Measurements from ENCODE around the gene ZNF280B.

Gene ZNF280B

DNA sequence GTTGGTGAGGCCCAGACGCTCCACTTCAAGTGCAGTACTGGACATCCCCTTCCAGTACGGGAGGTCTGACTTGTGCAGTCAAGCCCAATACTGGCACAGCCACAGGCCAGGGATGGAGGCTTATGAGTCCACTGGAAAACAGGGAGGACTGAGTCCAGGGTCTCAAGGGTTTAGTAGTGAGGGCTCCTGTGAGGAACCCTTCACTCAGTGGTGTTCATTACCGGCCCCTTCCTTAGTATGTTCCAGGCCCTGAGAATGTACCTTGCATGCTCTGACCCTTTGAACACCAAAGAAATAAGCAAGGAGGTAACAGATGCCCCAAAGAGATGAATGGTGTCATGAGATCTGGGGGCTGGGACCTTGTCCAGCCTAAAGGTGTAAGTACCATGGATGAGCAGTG is 38.7 kb upstream of the ZNF280B start:
- no peak overlapping the region for H3K9ac ChIP-seq
- H3K36me3 ChIP-seq (ENCODE audit: insufficient read depth): no peaks in the 10 kb centered on the region
- no peak overlapping the region for H3K4me3 ChIP-seq (IDR thresholded peaks at IDR 0.05; ENCODE audit: insufficient read depth, low read depth, low read length)
- no peaks in the 10 kb centered on the region for H3K4me1 ChIP-seq (ENCODE audit: low read depth, poor library complexity, severe bottlenecking)
- no peaks in the 10 kb centered on the region for H4K20me1 ChIP-seq (ENCODE audit: insufficient read depth)
- H3K27ac ChIP-seq: no peak overlapping the region
- H2AFZ ChIP-seq (ENCODE audit: low read depth): no peak overlapping the region
- H3K79me2 ChIP-seq (ENCODE audit: insufficient read depth, low read depth): no peaks in the 10 kb centered on the region
- TF ChIP-seq CTCF (conservative IDR thresholded peaks at IDR 0.05; ENCODE audit: low read depth, low read length): no peak
- no peaks in the 10 kb centered on the region for H3K27me3 ChIP-seq (ENCODE audit: insufficient read depth, low read depth)
- H3K4me2 ChIP-seq: no peak overlapping the region

DNA sequence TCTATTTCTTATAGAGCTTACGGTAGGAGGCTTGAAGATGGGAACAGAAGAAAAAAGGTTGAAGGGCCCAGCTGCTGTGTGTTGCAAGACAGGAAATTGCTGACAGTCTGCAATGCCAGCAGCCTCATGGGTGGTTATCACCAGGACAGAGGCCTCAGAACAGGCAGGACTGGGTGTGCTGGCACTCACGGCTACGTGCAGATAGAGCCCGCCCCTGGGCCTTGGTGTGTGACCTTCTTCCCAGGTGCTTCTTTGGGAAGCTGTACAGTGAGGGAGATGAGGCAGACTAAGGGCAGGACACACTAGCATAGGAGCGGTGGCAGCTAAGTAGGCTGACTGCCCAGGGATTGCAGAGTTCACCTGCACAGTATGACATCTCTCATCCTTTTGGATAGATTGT is 37.9 kb upstream of the ZNF280B start:
- Histone ChIP-seq H3K4me3 (IDR thresholded peaks at IDR 0.05; ENCODE audit: insufficient read depth, low read depth, low read length) (no peak overlapping the region), H3K4me1 (ENCODE audit: low read depth, poor library complexity, severe bottlenecking) (no peaks in the 10 kb centered on the region), H3K27me3 (ENCODE audit: insufficient read depth, low read depth) (no peaks in the 10 kb centered on the region), H2AFZ (ENCODE audit: low read depth) (no peak overlapping the region), H4K20me1 (ENCODE audit: insufficient read depth) (no peaks in the 10 kb centered on the region), H3K9ac (no peak overlapping the region), H3K36me3 (ENCODE audit: insufficient read depth) (no peaks in the 10 kb centered on the region), H3K79me2 (ENCODE audit: insufficient read depth, low read depth) (no peaks in the 10 kb centered on the region), H3K27ac (no peak overlapping the region), H3K4me2 (no peak overlapping the region)
- TF ChIP-seq CTCF (conservative IDR thresholded peaks at IDR 0.05; ENCODE audit: low read depth, low read length): no peak

- H3K27ac ChIP-seq: no peak overlapping the region
- TF ChIP-seq CTCF (conservative IDR thresholded peaks at IDR 0.05; ENCODE audit: low read depth, low read length): no peak
- H4K20me1 ChIP-seq (ENCODE audit: insufficient read depth): no peaks in the 10 kb centered on the region
- H3K4me1 ChIP-seq (ENCODE audit: low read depth, poor library complexity, severe bottlenecking): no peaks in the 10 kb centered on the region
- no peaks in the 10 kb centered on the region for H3K36me3 ChIP-seq (ENCODE audit: insufficient read depth)
- no peak overlapping the region for H3K9ac ChIP-seq
- no peak overlapping the region for H3K4me2 ChIP-seq
- no peak overlapping the region for H3K4me3 ChIP-seq (IDR thresholded peaks at IDR 0.05; ENCODE audit: insufficient read depth, low read depth, low read length)
- no peaks in the 10 kb centered on the region for H3K27me3 ChIP-seq (ENCODE audit: insufficient read depth, low read depth)
- no peak overlapping the region for H2AFZ ChIP-seq (ENCODE audit: low read depth)
- no peaks in the 10 kb centered on the region for H3K79me2 ChIP-seq (ENCODE audit: insufficient read depth, low read depth)
These were observed 36.5 kb upstream of the ZNF280B start for GRCh38 chr22:22545084-22545483.

DNA sequence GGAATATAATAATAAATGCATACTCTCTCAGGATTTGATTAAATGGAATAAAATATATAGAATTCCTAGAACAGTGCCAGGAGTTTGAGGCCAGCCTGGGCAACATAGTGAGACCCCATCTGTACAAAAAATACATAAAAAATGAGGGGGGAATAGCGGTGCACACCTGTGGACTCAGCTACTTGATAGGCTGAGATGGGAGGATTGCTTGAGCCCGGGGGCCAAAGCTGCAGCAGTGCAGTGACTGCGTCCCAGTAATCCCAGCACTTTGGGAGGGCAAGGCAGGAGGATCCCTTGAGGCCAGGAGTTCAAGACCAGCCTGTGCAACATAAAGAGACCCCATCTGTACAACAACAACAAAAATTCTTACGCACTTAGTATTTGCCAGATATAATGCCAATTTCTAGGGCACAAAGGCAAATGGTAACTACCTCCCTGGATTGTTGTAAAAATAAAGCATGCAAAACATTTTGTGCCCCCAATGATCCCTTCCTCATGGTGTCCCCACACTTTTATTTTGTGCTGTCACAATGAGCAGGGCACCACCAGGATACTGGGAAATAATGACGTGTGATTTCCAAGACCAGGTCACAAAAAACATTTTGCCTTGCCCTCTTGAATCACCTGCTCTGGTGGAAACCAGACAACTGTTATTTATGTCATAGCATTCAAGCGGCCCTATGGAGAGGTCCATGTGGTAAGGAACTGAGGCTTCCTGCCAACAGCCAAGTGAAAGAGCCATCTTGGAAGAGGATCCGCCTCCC is 29.9 kb upstream of the ZNF280B start:
- H2AFZ ChIP-seq (ENCODE audit: low read depth): no peak overlapping the region
- no peak for TF ChIP-seq CTCF (conservative IDR thresholded peaks at IDR 0.05; ENCODE audit: low read depth, low read length)
- no peak overlapping the region for H3K27ac ChIP-seq
- no peaks in the 10 kb centered on the region for H3K79me2 ChIP-seq (ENCODE audit: insufficient read depth, low read depth)
- H3K27me3 ChIP-seq (ENCODE audit: insufficient read depth, low read depth): no peaks in the 10 kb centered on the region
- no peak overlapping the region for H3K9ac ChIP-seq
- no peak overlapping the region for H3K4me3 ChIP-seq (IDR thresholded peaks at IDR 0.05; ENCODE audit: insufficient read depth, low read depth, low read length)
- H3K4me2 ChIP-seq: no peak overlapping the region
- H3K4me1 ChIP-seq (ENCODE audit: low read depth, poor library complexity, severe bottlenecking): no peaks in the 10 kb centered on the region
- no peaks in the 10 kb centered on the region for H4K20me1 ChIP-seq (ENCODE audit: insufficient read depth)
- no peaks in the 10 kb centered on the region for H3K36me3 ChIP-seq (ENCODE audit: insufficient read depth)

All from KMS-11 (cell line).